Activated CD4-positive, alpha-beta T cell treated with anti-CD3 and anti-CD28 coated beads, Interleukin-2, amount 50 U/mL, for 4 hours (primary cell): ENCODE data around the gene ESRRB.

Source experiments
- DNase-seq, 2 experiments: peaks; one replicate each; pipeline ENCODE4 v3.0.0-alpha.2; 2020

The ESRRB gene

DNA sequence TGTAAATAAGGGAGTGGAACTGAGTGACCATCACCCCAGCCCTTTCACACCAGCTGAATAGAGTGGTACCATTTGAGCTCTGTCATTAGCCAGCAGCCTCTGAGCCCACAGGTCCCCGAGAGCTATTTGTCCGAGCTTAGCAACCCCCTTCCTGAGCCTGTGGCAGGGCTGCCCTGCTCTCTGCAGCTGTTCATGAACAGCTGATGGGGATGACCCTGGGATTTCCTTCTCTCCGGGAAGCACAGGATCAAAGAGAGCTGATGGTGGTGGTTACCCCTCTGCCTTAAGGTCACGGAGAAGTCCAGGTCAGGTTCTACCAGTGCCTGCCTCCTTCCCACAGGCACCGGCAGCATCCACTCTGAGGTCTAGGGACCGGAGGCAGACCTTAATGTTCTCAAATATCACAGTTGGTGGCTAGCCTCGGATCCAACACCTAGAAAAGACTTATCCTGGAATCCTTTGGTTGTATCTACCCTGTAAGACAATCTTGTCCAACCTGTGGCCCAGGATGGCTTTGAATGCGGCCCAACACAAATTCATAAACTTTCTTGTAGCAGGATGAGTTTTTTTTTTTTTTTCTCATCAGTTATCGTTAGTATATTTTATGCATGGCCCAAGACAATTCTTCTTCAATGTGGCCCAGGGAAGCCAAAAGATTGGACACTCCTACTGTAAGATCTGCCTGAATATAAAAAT lies 81.1 kb downstream of the ESRRB start:
- DNase-seq = no peak

DNA sequence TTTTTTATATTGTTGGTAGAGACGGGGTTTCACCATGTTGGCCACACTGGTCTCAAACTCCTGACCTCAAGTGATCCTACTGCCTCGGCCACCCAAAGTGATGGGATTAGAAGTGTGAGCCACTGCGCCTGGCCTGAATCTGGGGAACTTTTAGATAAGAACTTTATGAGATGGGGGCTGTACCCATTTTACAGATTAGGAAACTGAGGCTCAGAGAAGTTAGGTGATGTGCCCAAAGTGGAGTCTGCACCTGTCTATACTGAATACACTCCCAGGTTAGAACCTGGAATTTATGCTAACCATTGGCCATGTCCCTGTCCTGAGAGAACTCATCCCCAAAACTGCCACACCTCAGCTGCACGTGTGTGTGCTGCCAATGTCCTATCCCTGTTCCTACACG lies 81.9 kb downstream of the ESRRB start:
- no peak for DNase-seq

DNA sequence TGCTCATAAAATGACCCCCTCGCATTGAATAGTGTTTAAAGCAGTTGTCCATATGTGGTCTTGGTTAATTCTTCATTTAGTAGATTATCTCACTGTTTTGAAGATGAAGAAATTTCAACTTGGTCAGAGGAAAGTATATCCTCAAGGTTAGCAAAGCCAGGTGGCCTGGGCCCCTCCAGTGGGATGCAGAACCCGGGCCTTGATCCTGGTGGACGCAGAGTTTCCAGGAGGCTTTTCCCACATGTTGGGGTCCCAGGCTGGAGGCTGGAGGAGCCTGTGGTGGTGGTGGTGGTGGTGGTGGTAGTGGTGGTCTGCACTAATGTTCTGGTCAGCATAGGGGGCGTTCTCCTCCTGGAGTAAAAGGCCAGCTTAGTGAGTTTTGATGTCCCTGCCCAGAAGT lies 85.9 kb downstream of the ESRRB start:
- DNase-seq = no peak

DNA sequence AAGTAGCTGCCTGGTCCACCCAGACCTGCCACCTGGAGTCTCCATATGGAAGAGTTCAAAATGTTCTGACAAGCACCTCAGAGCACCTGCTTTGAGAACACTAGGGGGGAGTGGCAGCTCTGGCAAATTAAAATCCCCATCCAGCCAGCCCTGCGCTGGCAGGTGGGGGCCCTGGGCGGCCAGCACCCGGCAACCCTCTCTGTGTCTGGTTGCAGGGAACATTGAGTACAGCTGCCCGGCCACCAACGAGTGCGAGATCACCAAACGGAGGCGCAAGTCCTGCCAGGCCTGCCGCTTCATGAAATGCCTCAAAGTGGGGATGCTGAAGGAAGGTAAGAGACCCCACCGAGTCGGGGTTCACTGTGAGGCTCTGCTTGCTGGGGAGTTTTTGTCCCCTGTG lies 86.4 kb downstream of the ESRRB start:
- no peak for DNase-seq

GRCh38 chr14:76463105-76463504 lies 87.2 kb downstream of the ESRRB start:
- no peak for DNase-seq

DNA sequence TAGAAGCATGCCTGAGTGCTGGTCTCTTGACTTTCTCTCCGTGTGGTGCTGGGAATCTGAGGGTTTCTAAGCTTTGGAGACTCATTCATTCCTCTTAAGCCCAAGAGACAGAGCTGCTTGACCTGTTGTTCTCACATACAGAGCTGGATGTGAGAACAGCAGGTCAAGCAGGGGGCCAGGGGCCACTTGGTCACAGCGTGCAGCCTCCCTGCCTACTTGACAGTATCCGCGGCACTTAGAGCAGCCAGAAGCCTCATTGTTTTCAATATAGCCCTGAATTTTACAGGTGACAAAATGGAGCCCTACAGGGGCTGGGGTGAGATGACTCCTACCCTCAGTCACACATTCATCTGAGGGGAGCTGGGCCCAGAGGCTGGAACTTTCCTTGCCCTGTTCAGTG lies 88.9 kb downstream of the ESRRB start:
- DNase-seq = no peak

GRCh38 chr14:76465664-76466063 lies 89.7 kb downstream of the ESRRB start:
- no peak for DNase-seq

DNA sequence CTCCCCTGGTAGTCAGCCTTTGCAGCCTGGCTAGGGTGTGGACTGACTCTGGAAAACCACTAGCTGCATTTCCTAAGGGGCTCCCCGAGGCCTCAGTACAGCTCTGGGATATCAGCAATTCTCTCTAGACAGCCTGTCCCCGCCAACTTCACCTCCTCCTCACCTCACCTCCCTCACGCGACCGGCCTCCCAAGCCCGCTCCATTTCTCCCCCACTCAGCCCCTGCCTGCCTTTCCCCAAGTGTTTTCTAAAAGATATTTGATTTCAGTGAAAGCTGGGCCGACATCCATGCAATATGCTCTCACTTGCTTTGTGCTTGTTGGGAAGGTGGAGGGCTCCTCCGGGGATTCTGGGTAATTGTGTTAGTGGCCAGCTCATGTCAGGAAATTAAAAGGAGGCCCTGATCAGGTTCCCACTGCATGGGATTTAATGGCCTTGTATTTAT lies 91.8 kb downstream of the ESRRB start:
- DNase-seq = no peak

DNA sequence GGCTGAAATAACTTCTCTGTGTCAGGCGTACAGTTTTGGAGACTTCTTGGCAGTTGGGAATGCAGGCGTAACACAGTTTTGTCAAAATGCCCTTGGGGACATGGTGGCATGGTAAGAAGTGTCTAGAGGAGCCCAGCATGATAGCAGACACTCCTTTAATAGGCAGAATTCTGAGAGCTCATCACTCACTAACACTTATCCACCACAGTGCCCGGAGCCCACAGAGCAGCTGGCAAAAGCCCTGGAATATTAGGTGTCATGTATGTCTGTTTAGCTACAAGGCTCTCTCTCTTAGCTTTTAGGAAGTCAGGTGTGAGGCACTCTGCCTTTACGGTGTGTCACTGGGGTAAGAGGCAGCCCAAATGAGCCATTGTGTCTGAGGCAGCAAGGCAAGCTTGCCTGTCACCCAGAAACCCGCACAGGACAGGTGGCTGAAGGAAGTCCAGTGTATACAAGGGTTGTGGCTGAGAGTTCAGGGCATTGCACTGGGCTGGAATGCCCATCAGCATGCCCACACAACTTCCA lies 96.3 kb downstream of the ESRRB start:
- no peak for DNase-seq

DNA sequence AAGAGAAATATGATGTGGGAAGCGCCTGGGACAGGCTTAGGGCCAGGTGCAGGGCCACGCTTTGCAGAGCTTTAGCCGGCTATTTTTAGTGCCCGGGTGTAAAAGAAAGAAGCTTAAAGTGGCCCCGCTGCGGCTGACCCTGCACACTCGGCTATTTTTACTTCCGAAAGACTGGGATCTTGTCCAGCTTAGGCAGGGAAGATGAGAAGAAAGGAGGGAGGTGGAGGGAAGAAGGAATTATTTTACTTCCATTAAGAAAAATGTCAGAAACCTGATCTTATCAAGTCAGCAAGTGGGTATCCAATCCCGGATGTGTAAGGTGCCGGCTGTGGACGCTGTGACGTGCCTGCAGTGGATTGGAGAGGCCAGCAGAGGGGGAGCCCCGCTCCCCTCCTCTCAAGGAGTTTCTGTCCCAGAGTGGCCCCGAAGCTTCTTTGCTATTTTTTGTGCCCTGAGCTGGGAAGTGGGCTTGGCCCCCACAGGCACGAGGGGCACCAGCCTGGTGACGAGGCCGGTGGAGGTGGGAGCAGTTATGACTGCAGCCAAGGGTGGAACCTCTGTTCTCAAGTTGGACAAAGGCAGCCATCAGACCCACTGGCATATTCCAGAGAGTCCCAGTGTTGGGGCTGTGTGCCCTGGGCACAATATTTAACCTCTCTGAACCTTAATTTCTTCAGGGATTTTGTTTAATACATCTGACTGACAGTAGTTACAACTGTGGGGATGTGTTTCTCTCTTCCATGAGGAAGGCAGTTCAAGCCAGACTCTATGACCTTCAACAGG lies 97.7 kb downstream of the ESRRB start:
- DNase-seq = no peak

- no peak for DNase-seq
Measured at GRCh38 chr14:76480426-76480825, 104.5 kb downstream of the ESRRB start.

DNA sequence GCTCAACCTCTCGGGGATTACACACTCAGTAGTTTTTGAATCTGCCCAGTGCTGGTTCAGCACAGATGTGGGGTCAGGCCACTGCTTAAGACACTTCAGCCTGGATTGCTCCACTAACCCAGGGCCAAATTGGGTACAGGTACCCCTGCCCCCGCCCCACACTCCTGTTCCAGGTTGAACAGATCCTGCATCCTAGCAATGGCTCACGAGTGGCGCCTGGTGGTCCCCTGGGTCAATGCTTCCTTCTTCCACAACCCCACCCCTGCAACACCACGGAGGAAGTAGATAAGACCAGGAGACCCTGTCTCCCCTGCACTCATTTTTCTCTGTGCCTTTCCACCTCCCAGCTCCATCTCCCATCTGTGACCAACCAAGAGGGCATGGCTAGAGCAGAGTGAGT lies 108.4 kb downstream of the ESRRB start:
- no peak for DNase-seq

DNA sequence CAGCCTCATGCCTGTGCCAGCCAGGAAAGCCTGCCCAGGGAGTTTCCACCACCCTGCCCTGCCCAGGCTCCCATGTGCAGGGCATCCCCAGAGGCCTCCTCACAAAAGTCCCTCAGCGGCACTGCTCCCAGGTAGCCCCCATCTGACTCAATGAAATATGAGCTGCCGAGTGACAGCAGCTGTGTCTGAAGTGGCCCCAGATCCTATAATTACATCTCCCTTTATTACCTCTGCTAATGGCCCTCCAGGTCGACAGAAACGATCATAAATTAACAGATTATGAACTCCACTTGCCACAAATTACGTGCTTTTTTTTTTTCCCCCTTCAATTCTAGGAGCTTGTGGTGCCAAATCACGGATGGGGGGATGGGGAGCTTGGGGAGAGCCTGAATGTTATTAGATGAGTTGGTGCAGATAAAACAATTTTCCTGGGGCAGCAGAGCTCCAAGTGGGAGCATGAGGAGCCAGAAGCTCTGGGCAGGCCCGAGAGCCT lies 110.4 kb downstream of the ESRRB start:
- no peak for DNase-seq

DNA sequence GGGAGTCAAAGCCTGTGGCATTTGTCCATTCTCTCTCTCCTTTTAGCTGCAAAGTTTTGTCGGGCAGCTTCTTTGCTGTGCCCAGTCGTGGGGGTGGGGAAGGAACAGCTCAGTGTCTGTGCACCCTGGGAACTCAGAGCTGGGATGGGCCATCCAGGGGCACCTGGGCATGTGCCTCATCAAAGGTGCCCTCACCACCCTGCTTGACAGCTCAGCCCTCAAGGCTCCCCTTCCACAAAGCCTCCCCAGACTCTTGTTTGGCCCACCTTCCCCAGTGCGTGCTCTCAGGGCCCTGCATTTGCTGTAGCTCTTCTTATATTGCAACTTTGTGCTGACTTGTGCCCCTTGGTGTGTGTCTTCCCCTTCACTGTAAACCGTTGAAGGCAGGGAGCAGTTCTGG lies 112.6 kb downstream of the ESRRB start:
- no peak for DNase-seq

GRCh38 chr14:76489667-76490066 lies 113.7 kb downstream of the ESRRB start:
- no peak for DNase-seq

DNA sequence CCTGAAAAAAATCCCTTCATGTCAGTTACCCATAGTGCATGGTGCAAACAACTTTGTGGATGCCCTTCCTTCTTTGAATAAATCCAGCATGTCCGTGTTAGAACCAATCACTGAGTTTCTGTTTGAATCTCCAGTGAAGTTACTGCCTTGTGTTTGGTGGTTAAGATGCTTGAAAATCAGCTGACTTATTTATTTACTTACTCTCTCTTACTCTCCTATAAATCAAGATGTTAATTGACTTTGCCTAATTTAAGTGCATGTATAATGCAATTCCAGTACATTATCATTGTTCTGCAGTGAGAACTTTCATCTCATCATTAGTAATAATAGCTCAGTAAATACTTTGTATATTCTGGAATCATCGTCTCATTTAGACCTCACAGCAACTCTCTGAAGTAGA lies 114.2 kb downstream of the ESRRB start:
- no peak for DNase-seq

- DNase-seq = no peak
Measured at GRCh38 chr14:76490735-76491134, 114.8 kb downstream of the ESRRB start.

DNA sequence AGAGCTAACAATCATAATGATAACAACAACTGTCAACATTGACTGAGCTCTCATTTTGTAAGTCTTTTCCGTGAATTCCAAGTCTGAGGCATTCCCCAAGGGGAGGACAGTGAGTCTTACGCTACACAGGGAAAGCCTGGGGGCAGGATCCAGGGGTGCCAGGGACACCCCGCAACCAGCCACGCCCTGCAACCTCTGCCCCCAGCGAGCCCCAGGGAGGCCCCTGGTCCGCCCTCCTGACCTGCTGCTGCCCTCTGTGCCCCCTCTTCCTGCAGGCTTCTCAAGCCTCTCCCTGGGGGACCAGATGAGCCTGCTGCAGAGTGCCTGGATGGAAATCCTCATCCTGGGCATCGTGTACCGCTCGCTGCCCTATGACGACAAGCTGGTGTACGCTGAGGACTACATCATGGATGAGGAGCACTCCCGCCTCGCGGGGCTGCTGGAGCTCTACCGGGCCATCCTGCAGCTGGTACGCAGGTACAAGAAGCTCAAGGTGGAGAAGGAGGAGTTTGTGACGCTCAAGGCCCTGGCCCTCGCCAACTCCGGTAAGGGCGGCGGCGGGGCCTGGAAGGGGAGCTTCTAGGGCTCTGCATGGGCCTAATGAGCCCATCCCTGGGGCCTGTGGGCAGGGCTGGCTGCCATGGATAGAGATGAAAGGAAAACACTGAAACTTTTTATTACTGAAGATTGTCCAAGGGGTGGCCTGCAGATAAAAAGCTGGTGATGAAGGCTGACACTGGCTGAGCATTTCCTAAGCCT lies 115.4 kb downstream of the ESRRB start:
- DNase-seq = no peak

GRCh38 chr14:76495983-76496382 lies 120.0 kb downstream of the ESRRB start:
- DNase-seq = no peak

GRCh38 chr14:76496595-76496994 lies 120.7 kb downstream of the ESRRB start:
- no peak for DNase-seq

DNA sequence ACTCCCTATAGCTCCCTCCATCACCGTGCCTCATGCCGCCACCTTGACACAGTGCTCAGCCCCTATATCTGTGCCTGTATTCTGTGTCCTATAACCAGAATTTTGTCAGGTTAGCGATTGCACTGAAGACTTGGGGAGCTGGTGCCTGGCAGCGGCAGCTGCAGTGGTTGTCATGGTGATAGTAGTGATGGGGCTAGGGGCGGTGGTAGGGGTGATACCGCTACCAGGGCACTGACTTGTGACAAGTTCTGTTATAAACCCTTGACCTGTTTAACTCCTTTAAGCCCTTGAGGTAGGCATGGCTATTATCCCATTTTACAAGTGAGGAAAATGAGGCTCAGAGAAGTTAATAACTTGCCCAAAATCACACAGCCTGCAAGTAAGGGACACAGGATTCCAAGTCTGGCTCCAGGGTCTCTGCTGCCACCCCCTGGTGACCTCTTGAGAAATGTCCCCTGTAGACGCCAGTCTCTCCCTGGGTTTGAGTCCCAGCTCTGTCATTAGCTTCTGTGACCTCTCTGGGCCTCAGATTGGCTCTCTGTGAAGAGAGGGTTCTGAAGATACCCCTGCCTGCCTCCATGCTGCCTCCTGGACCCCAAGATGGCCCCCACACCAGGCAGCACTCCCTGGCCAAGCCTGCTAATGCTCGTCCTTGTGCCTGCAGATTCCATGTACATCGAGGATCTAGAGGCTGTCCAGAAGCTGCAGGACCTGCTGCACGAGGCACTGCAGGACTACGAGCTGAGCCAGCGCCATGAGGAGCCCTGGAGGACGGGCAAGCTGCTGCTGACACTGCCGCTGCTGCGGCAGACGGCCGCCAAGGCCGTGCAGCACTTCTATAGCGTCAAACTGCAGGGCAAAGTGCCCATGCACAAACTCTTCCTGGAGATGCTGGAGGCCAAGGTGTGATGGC lies 121.9 kb downstream of the ESRRB start:
- DNase-seq = no peak

DNA sequence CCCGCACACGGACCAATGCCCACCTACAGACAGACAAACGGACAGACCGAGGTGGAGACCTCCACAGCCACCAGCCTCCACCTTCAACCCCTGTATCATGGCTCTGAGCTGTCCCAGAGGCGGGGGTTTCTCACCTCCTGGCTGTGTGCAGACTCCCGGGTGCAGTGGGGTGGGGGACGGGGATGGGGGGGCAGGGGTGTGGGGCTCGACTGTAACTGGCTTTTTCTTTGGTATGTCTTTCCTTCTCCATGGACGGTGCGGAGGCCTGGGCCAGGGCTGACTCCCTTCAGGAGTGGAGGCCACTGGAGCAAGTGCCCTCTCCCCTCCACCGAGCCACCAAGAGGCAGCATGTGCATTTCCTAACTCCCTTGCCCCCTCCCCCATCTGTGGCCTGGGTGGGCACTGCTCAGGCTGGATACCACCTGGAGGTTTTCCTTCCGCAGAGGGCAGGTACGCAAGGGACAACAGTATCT lies 122.6 kb downstream of the ESRRB start:
- no peak for DNase-seq
